SK-N-SH (cell line): ENCODE data around the gene CREB3. TPM values are rescaled to one million over a fixed set of nuclear protein-coding genes. Genes with fewer than 3 reads are reported as not detected.

Experiments
- CTCF ChIA-PET: fragments of 300-600, 350-600 bp; formaldehyde crosslinking; extraction: SDS; loops from one replicate; lab custom pipeline; 2021; lab: Yijun Ruan, JAX
- POLR2A ChIA-PET: fragments of 350-600 bp; sonication (Branson Sonifier 250); formaldehyde crosslinking; extraction: SDS; loops from one replicate; lab custom pipeline; 2020; ENCODE audit warnings: antibody characterized with exemption, inconsistent platforms; lab: Yijun Ruan, JAX
- DNase-seq: peaks from one replicate; pipeline ENCODE4 v3.0.0; 2012
- H2AFZ ChIP-seq: fragments of 200-600 bp; sonication (generic); 2 replicates; pipeline ENCODE4 v1.8.1; 2016; ENCODE audit warnings: antibody characterized with exemption, mild to moderate bottlenecking, low read depth
- H3F3A ChIP-seq: fragments of 200-600 bp; sonication (generic); replicated peaks from 2 replicates; pipeline ENCODE3; 2016; ENCODE audit warnings: antibody characterized with exemption, mild to moderate bottlenecking; ENCODE audit not compliant: insufficient read depth
- H3K27ac ChIP-seq, 2 experiments: fragments of 200-500 bp in 1 of 2; fragments of 200-600 bp in 1 of 2; sonication (Bioruptor generic) in 1 of 2; sonication (generic), shearing (Covaris generic) in 1 of 2; 2 replicates each; pipeline versions ENCODE4 v1.5.1 to v1.6.1; 2014 to 2016; ENCODE audit warnings: low read depth in 2 of 2, inconsistent platforms in 1 of 2, low read length in 1 of 2, mild to moderate bottlenecking in 1 of 2, mixed read lengths in 1 of 2
- H3K27me3 ChIP-seq: fragments of 200-600 bp; sonication (generic), shearing (Covaris generic); 2 replicates; pipeline ENCODE4 v1.6.1; 2016; ENCODE audit warnings: mixed run types; ENCODE audit not compliant: insufficient read depth
- H3K36me3 ChIP-seq, 2 experiments: fragments of 200-500 bp in 1 of 2; fragments of 200-600 bp in 1 of 2; sonication (Bioruptor generic) in 1 of 2; sonication (generic) in 1 of 2; replicated peaks in 1 of 2; 2 replicates each; pipeline versions ENCODE3 to v1.5.1; 2014 to 2016; ENCODE audit warnings: low read length in 1 of 2, mild to moderate bottlenecking in 1 of 2; ENCODE audit not compliant: insufficient read depth in 2 of 2, control insufficient read depth in 1 of 2
- H3K4me1 ChIP-seq, 2 experiments: fragments of 200-500 bp in 1 of 2; fragments of 200-600 bp in 1 of 2; sonication (Bioruptor generic) in 1 of 2; sonication (generic), shearing (Covaris generic) in 1 of 2; 2 replicates each; pipeline versions ENCODE4 v1.5.1 to v1.6.1; 2014 to 2016; ENCODE audit warnings: low read depth in 1 of 2, low read length in 1 of 2, mixed run types in 1 of 2; ENCODE audit not compliant: insufficient read depth in 2 of 2, control insufficient read depth in 1 of 2
- H3K4me2 ChIP-seq: fragments of 200-600 bp; sonication (generic), shearing (Covaris generic); 2 replicates; pipeline ENCODE4 v1.6.1; 2017; ENCODE audit warnings: mixed run types
- H3K4me3 ChIP-seq, 2 experiments: fragments of 200-500 bp in 1 of 2; fragments of 200-600 bp in 1 of 2; sonication (Bioruptor generic) in 1 of 2; sonication (generic), shearing (Covaris generic) in 1 of 2; 2 replicates each; pipeline versions ENCODE4 v1.5.1 to v1.8.1; 2014 to 2016; ENCODE audit warnings: low read depth in 2 of 2, inconsistent platforms in 1 of 2, low read length in 1 of 2, mild to moderate bottlenecking in 1 of 2, mixed read lengths in 1 of 2, moderate library complexity in 1 of 2
- H3K79me2 ChIP-seq: fragments of 200-600 bp; sonication (generic); 2 replicates; pipeline ENCODE4 v1.8.1; 2017; ENCODE audit warnings: mild to moderate bottlenecking; ENCODE audit not compliant: insufficient read depth
- H3K9ac ChIP-seq: fragments of 200-600 bp; sonication (generic); 2 replicates; pipeline ENCODE4 v1.6.1; 2017; ENCODE audit warnings: mixed run types
- H3K9me2 ChIP-seq: fragments of 200-600 bp; sonication (generic); 2 replicates; pipeline ENCODE4 v1.6.1; 2017; ENCODE audit warnings: mixed run types
- H3K9me3 ChIP-seq: fragments of 200-600 bp; sonication (generic); 2 replicates; pipeline ENCODE4 v1.6.1; 2017; ENCODE audit warnings: mixed run types, mild to moderate bottlenecking, moderate library complexity
- H4K20me1 ChIP-seq: fragments of 200-600 bp; sonication (generic); 2 replicates; pipeline ENCODE4 v1.6.1; 2017; ENCODE audit warnings: mild to moderate bottlenecking, mixed run types; ENCODE audit not compliant: insufficient read depth
- CHD2 ChIP-seq: fragments of 150-350 bp; IDR thresholded peaks from 2 replicates; pipeline ENCODE4 v1.6.1; 2018; ENCODE audit warnings: low read length; ENCODE audit not compliant: partially characterized antibody
- FOSL2 ChIP-seq: IDR thresholded peaks from 2 replicates; pipeline ENCODE4 v1.4.0; 2012; ENCODE audit warnings: low read depth, mild to moderate bottlenecking, moderate library complexity, borderline replicate concordance
- FOXM1 ChIP-seq: IDR thresholded peaks from 2 replicates; pipeline ENCODE4 v1.4.0; 2012; ENCODE audit warnings: low read depth, mild to moderate bottlenecking
- MEF2A ChIP-seq: IDR thresholded peaks from 2 replicates; pipeline ENCODE4 v1.4.0; 2012; ENCODE audit warnings: low read depth, borderline replicate concordance
- NRF1 ChIP-seq: IDR thresholded peaks from 2 replicates; pipeline ENCODE4 v1.6.1; 2012; ENCODE audit warnings: low read depth, mild to moderate bottlenecking, low read length
- RAD21 ChIP-seq: IDR thresholded peaks from 2 replicates; pipeline ENCODE4 v1.6.1; 2012; ENCODE audit warnings: mild to moderate bottlenecking, low read length
- YY1 ChIP-seq: IDR thresholded peaks from 2 replicates; pipeline ENCODE4 v1.4.0; 2012; ENCODE audit warnings: low read depth, mild to moderate bottlenecking
- WGBS: methylation state at CpG from one replicate; pipeline ENCODE4 v1.1.6; 2017; ENCODE audit warnings: low lambda C conversion rate; 5-methylcytosine and 5-hydroxymethylcytosine counted together
- polyA plus RNA-seq, 3 experiments: library from polyadenylated mRNA; depleted of rRNA; stranded (reverse); fragments of >200 nt; gene quantifications; 2 replicates each; pipeline ENCODE4 v1.2.3, GENCODE V29; 2012
- TF ChIP-seq, protein P1 (sequence below): fragments of 200-600 bp; sonication (generic); IDR thresholded peaks from 2 replicates; pipeline ENCODE4 v1.6.1; 2017; ENCODE audit warnings: antibody characterized with exemption, mild to moderate bottlenecking, moderate library complexity
- TF ChIP-seq, protein P2 (sequence below): fragments of 150-350 bp; IDR thresholded peaks from 2 replicates; pipeline ENCODE4 v1.6.1; 2016; ENCODE audit warnings: mild to moderate bottlenecking, low read depth, low read length
- TF ChIP-seq, protein P3 (sequence below): IDR thresholded peaks from 2 replicates; pipeline ENCODE4 v1.4.0; 2012; ENCODE audit warnings: low read depth
- TF ChIP-seq, protein P4 (sequence below): IDR thresholded peaks from 2 replicates; pipeline ENCODE4; 2012
- TF ChIP-seq, protein P5 (sequence below): fragments of 150-350 bp; IDR thresholded peaks from 2 replicates; pipeline ENCODE4 v1.6.1; 2017; ENCODE audit warnings: antibody characterized with exemption, low read length, low read depth, borderline replicate concordance

The CREB3 gene
- polyA plus RNA-seq, 1 of the 3 experiments (the other 2 are of a cell fraction), result 38.6 TPM

GRCh38 chr9:35726931-35727330, 5.5 kb upstream of the CREB3 start (continued):
- TF ChIP-seq CHD2 (no peak), FOSL2 (no peak), NRF1 (no peak), MEF2A (no peak)

DNA sequence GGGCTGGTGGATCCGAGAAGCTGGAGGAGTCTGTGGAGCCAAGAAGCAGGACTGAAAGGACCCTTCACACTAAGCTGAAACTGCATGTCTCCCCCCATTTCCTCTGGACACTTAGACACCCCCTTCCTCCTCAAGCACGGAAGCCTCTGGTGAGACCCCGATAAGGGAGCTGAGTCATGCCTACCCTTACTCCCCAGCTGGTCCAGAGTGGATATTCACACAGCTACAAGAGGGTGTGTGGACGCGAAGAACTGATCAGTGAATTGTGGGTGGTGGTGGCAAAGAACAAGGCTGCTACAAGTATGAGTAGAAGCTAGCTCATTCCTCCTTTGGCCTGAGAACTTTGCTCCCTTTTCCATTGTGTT, 4.8 kb upstream of the CREB3 start:
- no peaks in the 10 kb centered on the region for H3K9me2 ChIP-seq
- ChIA-PET CTCF (interaction anchor here (0.7 to 9.7 kb wide), 14 partner anchors 8 to 155 kb away, joined by 3 to 103 read pairs (median 6); partner anchors contain the start of genes CA9, CCDC107, GBA2 and RGP1), POLR2A (interaction anchor here (1.2 to 1.3 kb wide), 2 partner anchors 14 to 29 kb away, joined by 3 read pairs; no protein-coding TSS in a partner anchor)
- H3K36me3 ChIP-seq, result peaks cover 33% of the 10 kb centered on the region in 2 experiments
- TF ChIP-seq RAD21, result no peak
- no peak for TF ChIP-seq NRF1
- TF ChIP-seq, protein P1, sequence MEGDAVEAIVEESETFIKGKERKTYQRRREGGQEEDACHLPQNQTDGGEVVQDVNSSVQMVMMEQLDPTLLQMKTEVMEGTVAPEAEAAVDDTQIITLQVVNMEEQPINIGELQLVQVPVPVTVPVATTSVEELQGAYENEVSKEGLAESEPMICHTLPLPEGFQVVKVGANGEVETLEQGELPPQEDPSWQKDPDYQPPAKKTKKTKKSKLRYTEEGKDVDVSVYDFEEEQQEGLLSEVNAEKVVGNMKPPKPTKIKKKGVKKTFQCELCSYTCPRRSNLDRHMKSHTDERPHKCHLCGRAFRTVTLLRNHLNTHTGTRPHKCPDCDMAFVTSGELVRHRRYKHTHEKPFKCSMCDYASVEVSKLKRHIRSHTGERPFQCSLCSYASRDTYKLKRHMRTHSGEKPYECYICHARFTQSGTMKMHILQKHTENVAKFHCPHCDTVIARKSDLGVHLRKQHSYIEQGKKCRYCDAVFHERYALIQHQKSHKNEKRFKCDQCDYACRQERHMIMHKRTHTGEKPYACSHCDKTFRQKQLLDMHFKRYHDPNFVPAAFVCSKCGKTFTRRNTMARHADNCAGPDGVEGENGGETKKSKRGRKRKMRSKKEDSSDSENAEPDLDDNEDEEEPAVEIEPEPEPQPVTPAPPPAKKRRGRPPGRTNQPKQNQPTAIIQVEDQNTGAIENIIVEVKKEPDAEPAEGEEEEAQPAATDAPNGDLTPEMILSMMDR, result no peak
- TF ChIP-seq, protein P2, sequence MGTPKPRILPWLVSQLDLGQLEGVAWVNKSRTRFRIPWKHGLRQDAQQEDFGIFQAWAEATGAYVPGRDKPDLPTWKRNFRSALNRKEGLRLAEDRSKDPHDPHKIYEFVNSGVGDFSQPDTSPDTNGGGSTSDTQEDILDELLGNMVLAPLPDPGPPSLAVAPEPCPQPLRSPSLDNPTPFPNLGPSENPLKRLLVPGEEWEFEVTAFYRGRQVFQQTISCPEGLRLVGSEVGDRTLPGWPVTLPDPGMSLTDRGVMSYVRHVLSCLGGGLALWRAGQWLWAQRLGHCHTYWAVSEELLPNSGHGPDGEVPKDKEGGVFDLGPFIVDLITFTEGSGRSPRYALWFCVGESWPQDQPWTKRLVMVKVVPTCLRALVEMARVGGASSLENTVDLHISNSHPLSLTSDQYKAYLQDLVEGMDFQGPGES, result no peak
- TF ChIP-seq YY1, result no peak
- H3K9ac ChIP-seq, result peak overlapping the region; percentile 62
- no peak for DNase-seq
- no peaks in the 10 kb centered on the region for H3K27me3 ChIP-seq
- peak overlapping the region; percentile 91 for H3K4me2 ChIP-seq
- H4K20me1 ChIP-seq, result peaks cover 18% of the 10 kb centered on the region
- no peaks in the 10 kb centered on the region for H3K9me3 ChIP-seq
- no peak overlapping the region for H2AFZ ChIP-seq
- H3K79me2 ChIP-seq, result peaks cover 92% of the 10 kb centered on the region
- H3F3A ChIP-seq, result peaks cover 30% of the 10 kb centered on the region
- peaks cover 27 to 36% of the 10 kb centered on the region in 2 experiments for H3K4me1 ChIP-seq
- peak overlapping the region; percentile 25 to 96; a peak in 3 of 4 replicates for H3K4me3 ChIP-seq
- 80% methylated on average over 5 of the region's 5 CpGs for WGBS
- H3K27ac ChIP-seq, result peak overlapping the region; percentile 68 to 94

GRCh38 chr9:35728041-35728971, 4.2 kb upstream of the CREB3 start:
- ChIA-PET CTCF (interaction anchor here (0.7 to 9.7 kb wide), 18 partner anchors 8 to 154 kb away, joined by 3 to 103 read pairs (median 4); partner anchors contain the start of genes CA9, CCDC107, GBA2 and RGP1), POLR2A (interaction anchor here (1.2 to 1.3 kb wide), 2 partner anchors 14 to 28 kb away, joined by 3 read pairs; no protein-coding TSS in a partner anchor)
- Histone ChIP-seq H4K20me1 (peaks cover 18% of the 10 kb centered on the region), H3K9me3 (no peaks in the 10 kb centered on the region), H3K9ac (peak overlapping the region; percentile 62), H3K4me2 (peak overlapping the region; percentile 91), H3K4me3 (peak overlapping the region; percentile 25 to 96; a peak in 3 of 4 replicates), H3K9me2 (no peaks in the 10 kb centered on the region), H3K79me2 (peaks cover 89% of the 10 kb centered on the region), H2AFZ (no peak overlapping the region), H3K27ac (peak overlapping the region; percentile 68 to 94), H3K27me3 (no peaks in the 10 kb centered on the region), H3K36me3 (peaks cover 26 to 29% of the 10 kb centered on the region in 2 experiments), H3K4me1 (peaks cover 27 to 41% of the 10 kb centered on the region in 2 experiments), H3F3A (peaks cover 36% of the 10 kb centered on the region)
- WGBS, result 19% methylated on average over 10 of the region's 10 CpGs
- DNase-seq, result no peak
- TF ChIP-seq, protein P3, sequence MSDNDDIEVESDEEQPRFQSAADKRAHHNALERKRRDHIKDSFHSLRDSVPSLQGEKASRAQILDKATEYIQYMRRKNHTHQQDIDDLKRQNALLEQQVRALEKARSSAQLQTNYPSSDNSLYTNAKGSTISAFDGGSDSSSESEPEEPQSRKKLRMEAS, result 0 out of 2 replicates have a peak, but pooled peaks have one; percentile 7
- TF ChIP-seq FOXM1 (no peak), YY1 (no peak; the same call in 1 of the 2 replicates), NRF1 (no peak), CHD2 (no peak)
- TF ChIP-seq, protein P4, sequence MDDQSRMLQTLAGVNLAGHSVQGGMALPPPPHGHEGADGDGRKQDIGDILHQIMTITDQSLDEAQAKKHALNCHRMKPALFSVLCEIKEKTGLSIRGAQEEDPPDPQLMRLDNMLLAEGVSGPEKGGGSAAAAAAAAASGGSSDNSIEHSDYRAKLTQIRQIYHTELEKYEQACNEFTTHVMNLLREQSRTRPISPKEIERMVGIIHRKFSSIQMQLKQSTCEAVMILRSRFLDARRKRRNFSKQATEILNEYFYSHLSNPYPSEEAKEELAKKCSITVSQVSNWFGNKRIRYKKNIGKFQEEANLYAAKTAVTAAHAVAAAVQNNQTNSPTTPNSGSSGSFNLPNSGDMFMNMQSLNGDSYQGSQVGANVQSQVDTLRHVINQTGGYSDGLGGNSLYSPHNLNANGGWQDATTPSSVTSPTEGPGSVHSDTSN, result peak; percentile 66
- TF ChIP-seq, protein P5, sequence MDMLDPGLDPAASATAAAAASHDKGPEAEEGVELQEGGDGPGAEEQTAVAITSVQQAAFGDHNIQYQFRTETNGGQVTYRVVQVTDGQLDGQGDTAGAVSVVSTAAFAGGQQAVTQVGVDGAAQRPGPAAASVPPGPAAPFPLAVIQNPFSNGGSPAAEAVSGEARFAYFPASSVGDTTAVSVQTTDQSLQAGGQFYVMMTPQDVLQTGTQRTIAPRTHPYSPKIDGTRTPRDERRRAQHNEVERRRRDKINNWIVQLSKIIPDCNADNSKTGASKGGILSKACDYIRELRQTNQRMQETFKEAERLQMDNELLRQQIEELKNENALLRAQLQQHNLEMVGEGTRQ, result no peak
